ENCODE data around the gene WAC. TPM values are rescaled to one million over a fixed set of nuclear protein-coding genes. Genes with fewer than 3 reads are reported as not detected.

The WAC gene
- total RNA-seq, 4 donors from 2014 or later, result 101 to 131 (median 118) TPM

- H3K27me3 ChIP-seq, result no peaks in the 10 kb centered on the region
- peaks cover 0 to 10% (median 3%) of the 10 kb centered on the region in 4 donors for H3K4me1 ChIP-seq
- TF ChIP-seq EP300 (IDR thresholded peaks at IDR 0.05), result no peak
- TF ChIP-seq CTCF (IDR thresholded peaks at IDR 0.05), result no peak
- no peak for TF ChIP-seq POLR2A (IDR thresholded peaks at IDR 0.05)
- no peak for DNase-seq (ENCODE audit: low spot score in 2 of 2)
- no peak overlapping the region for H3K4me3 ChIP-seq
- no peaks in the 10 kb centered on the region for H3K9me3 ChIP-seq
- WGBS, 2 donors, result 45 to 46% methylated on average over 3 of the region's 3 CpGs
- no peaks in the 10 kb centered on the region for H3K36me3 ChIP-seq
- peak overlapping the region in 1 of 4 donors; percentile 8 for H3K27ac ChIP-seq
Measured at GRCh38 chr10:28661035-28661434, 128.1 kb downstream of the WAC start.

GRCh38 chr10:28663576-28664368 lies 130.9 kb downstream of the WAC start:
- TF ChIP-seq CTCF (IDR thresholded peaks at IDR 0.05) (peak; percentile 80 to 95 (median 90)), EP300 (IDR thresholded peaks at IDR 0.05) (no peak)
- no peaks in the 10 kb centered on the region for H3K36me3 ChIP-seq
- no peak overlapping the region for H3K4me3 ChIP-seq
- WGBS, 2 donors, result 7% methylated on average over 9 of the region's 9 CpGs
- no peaks in the 10 kb centered on the region for H3K9me3 ChIP-seq
- DNase-seq (ENCODE audit: low spot score in 2 of 2), result peak; percentile 52 to 76
- H3K27me3 ChIP-seq, result peaks cover 0 to 12% of the 10 kb centered on the region in 2 donors
- H3K27ac ChIP-seq, result no peak overlapping the region
- peaks cover 0 to 14% (median 3%) of the 10 kb centered on the region in 4 donors for H3K4me1 ChIP-seq

GRCh38 chr10:28664369-28664740 lies 131.4 kb downstream of the WAC start:
- TF ChIP-seq POLR2A (IDR thresholded peaks at IDR 0.05), result no peak
- no peak for TF ChIP-seq EP300 (IDR thresholded peaks at IDR 0.05)
- no peak for TF ChIP-seq CTCF (IDR thresholded peaks at IDR 0.05)
- H3K36me3 ChIP-seq, result no peaks in the 10 kb centered on the region
- H3K9me3 ChIP-seq, result no peaks in the 10 kb centered on the region
- no peak overlapping the region for H3K4me3 ChIP-seq
- no peak overlapping the region for H3K27ac ChIP-seq
- peaks cover 0 to 20% (median 3%) of the 10 kb centered on the region in 4 donors for H3K4me1 ChIP-seq
- H3K27me3 ChIP-seq, result peaks cover 0 to 16% of the 10 kb centered on the region in 2 donors
- WGBS, 2 donors, result 50 to 63% methylated on average over 6 of the region's 6 CpGs
- DNase-seq (ENCODE audit: low spot score in 2 of 2), result no peak

GRCh38 chr10:28666751-28667467 lies 134.0 kb downstream of the WAC start:
- Histone ChIP-seq H3K9me3 (no peaks in the 10 kb centered on the region), H3K4me3 (no peak overlapping the region), H3K27ac (no peak overlapping the region), H3K27me3 (peaks cover 0 to 29% of the 10 kb centered on the region in 2 donors), H3K36me3 (no peaks in the 10 kb centered on the region), H3K4me1 (peaks cover 0 to 21% (median 3%) of the 10 kb centered on the region in 4 donors)
- TF ChIP-seq CTCF (IDR thresholded peaks at IDR 0.05), result no peak
- no peak for TF ChIP-seq POLR2A (IDR thresholded peaks at IDR 0.05)
- no peak for TF ChIP-seq EP300 (IDR thresholded peaks at IDR 0.05)
- whole genome bisulfite sequencing, 2 donors, result 86 to 87% methylated on average over 12 of the region's 12 CpGs
- no peak for DNase-seq (ENCODE audit: low spot score in 2 of 2)
